Thoracic aorta (tissue), 2 donors: ENCODE measurements around the gene ZNF273. TPM values are rescaled to one million over a fixed set of nuclear protein-coding genes. Genes with fewer than 3 reads are reported as not detected.
"Not testable (repeated sequence)": the region's sequence is repeated elsewhere in the genome, so short reads cannot be mapped to it uniquely, and the experiment has no call there.

Experiments
- ATAC-seq: fragments of 150-250 bp; one replicate; pipeline ENCODE4 v1.8.0; 2017; ENCODE audit warnings: low read depth; ENCODE audit not compliant: insufficient number of reproducible peaks, low FRiP score
- DNase-seq: peaks from one replicate; pipeline ENCODE4 v3.0.0-alpha.2; 2020; ENCODE audit warnings: low spot score
- H3K27ac ChIP-seq, 2 donors: fragments of 200-600 bp; sonication (generic); 1 replicate in 1 of 2; 2 replicates in 1 of 2; pipeline ENCODE4 v1.5.1; 2016; ENCODE audit warnings: mild to moderate bottlenecking in 2 of 2, moderate library complexity in 2 of 2
- H3K27me3 ChIP-seq: fragments of 200-600 bp; sonication (generic); replicated peaks from 2 replicates; pipeline ENCODE4 v1.6.0; 2016; ENCODE audit warnings: mild to moderate bottlenecking; ENCODE audit not compliant: insufficient read depth
- H3K36me3 ChIP-seq: fragments of 200-600 bp; sonication (generic); one replicate; pipeline ENCODE4 v1.5.1; 2016
- H3K4me1 ChIP-seq, 2 donors: fragments of 200-600 bp; sonication (generic); 1 replicate in 1 of 2; 2 replicates in 1 of 2; pipeline versions ENCODE4 v1.5.1 to v1.6.0; 2016; ENCODE audit warnings: low read depth in 2 of 2, mild to moderate bottlenecking in 1 of 2; ENCODE audit not compliant: control insufficient read depth in 1 of 2
- H3K4me3 ChIP-seq: fragments of 200-600 bp; sonication (generic); 2 replicates; pipeline ENCODE4 v1.5.1; 2016; ENCODE audit warnings: mild to moderate bottlenecking
- H3K9me3 ChIP-seq: fragments of 200-600 bp; sonication (generic); 2 replicates; pipeline ENCODE4 v1.5.1; 2016
- CTCF ChIP-seq: fragments of 200-600 bp; sonication (generic); IDR thresholded peaks from one replicate; pipeline ENCODE4 v1.5.1; 2019; ENCODE audit warnings: antibody characterized with exemption
- total RNA-seq, 2 donors: library from RNA; depleted of rRNA; stranded (reverse); fragments of >200 nt; gene quantifications; one replicate each; pipeline versions ENCODE4 v1.1.0 to v1.2.3, GENCODE V29; 2016

ZNF273 gene
- total RNA-seq, 2 donors from 2014 or later, result 6.6 to 9.2 TPM

DNA sequence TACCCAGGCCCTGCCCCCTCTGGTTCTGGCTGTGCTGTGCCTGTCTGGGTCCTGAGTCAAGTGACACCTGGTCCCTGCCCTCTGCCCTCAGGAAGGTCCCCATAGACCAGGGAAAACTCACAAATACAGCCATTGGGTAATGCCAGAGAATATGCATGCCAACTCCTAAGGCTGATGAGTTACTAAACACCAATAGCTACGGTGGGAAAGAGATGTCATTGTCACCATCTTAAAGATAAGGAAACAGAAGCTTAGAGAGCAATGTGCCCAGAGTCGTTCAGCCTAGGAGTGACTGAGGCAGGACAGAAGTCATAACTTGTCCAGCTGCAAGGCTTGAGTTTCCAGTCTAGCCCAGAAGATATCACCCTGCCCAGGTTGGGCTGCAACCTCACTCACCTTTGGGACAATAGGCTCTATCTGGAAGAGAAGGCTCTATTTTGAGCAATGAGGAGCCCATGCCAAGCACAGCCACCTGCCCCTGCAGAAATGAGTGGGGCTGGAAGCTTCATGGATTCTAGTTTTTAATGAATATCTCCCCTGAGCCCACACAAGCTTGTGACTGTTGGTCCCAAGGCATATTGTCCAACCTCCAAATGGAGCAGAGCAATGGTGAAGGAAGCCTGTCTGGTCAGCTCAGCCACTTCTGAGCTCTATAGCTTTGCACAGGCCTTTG, 42.6 kb downstream of the ZNF273 start:
- no peak for TF ChIP-seq CTCF
- peaks cover 8 to 12% of the 10 kb centered on the region in 2 donors for H3K4me1 ChIP-seq
- H3K36me3 ChIP-seq, result no peaks in the 10 kb centered on the region
- H3K27ac ChIP-seq, result no peak overlapping the region
- no peak for ATAC-seq
- H3K4me3 ChIP-seq, result no peak overlapping the region
- no peaks in the 10 kb centered on the region for H3K9me3 ChIP-seq
- peaks cover 3% of the 10 kb centered on the region for H3K27me3 ChIP-seq
- DNase-seq, result no peak

DNA sequence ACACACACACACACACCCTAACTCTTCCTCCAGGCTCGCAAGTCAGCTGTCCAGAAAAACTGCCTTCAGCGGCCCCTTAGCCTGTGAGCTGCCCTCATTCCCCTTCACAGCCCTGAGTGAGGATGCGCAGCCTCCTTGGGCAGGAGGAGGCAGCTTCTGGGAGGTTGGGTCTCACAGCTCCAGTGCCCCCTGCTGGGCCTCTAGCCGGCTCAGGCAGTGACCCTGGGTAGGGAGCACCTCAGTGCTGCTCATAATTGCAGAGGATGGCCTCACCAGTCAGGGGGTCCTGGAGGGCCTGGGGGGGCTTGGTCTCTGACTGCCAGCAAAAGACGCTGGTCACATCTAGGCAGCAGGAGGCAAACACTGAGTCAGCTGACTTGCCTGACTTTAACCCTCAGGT, 43.7 kb downstream of the ZNF273 start:
- no peak for ATAC-seq
- peaks cover 3% of the 10 kb centered on the region for H3K27me3 ChIP-seq
- no peak overlapping the region for H3K27ac ChIP-seq
- peak overlapping the region; percentile 62 for H3K4me3 ChIP-seq
- DNase-seq, result no peak
- H3K4me1 ChIP-seq, result peaks cover 8 to 12% of the 10 kb centered on the region in 2 donors
- no peaks in the 10 kb centered on the region for H3K9me3 ChIP-seq
- no peaks in the 10 kb centered on the region for H3K36me3 ChIP-seq
- TF ChIP-seq CTCF, result no peak

GRCh38 chr7:64947252-64948000, 44.4 kb downstream of the ZNF273 start:
- ATAC-seq (no peak), DNase-seq (no peak)
- H3K27ac ChIP-seq, result no peak overlapping the region
- H3K4me1 ChIP-seq, result peaks cover 8 to 12% of the 10 kb centered on the region in 2 donors
- H3K9me3 ChIP-seq, result no peaks in the 10 kb centered on the region
- H3K36me3 ChIP-seq, result no peaks in the 10 kb centered on the region
- H3K27me3 ChIP-seq, result peaks cover 3% of the 10 kb centered on the region
- H3K4me3 ChIP-seq, result peak overlapping the region; percentile 62
- TF ChIP-seq CTCF, result no peak

GRCh38 chr7:64948774-64949173, 45.7 kb downstream of the ZNF273 start:
- H3K4me3 ChIP-seq, DNase-seq, H3K36me3 ChIP-seq, H3K9me3 ChIP-seq, H3K27ac ChIP-seq, ATAC-seq, H3K27me3 ChIP-seq: not testable (repeated sequence)
- peaks cover 8 to 12% of the 10 kb centered on the region in 2 donors for H3K4me1 ChIP-seq

GRCh38 chr7:64950673-64951072, 47.6 kb downstream of the ZNF273 start:
- H3K4me1 ChIP-seq, result peaks cover 8 to 12% of the 10 kb centered on the region in 2 donors
- not testable (repeated sequence) for H3K9me3 ChIP-seq, DNase-seq, H3K4me3 ChIP-seq, H3K27me3 ChIP-seq, H3K27ac ChIP-seq, ATAC-seq, H3K36me3 ChIP-seq

DNA sequence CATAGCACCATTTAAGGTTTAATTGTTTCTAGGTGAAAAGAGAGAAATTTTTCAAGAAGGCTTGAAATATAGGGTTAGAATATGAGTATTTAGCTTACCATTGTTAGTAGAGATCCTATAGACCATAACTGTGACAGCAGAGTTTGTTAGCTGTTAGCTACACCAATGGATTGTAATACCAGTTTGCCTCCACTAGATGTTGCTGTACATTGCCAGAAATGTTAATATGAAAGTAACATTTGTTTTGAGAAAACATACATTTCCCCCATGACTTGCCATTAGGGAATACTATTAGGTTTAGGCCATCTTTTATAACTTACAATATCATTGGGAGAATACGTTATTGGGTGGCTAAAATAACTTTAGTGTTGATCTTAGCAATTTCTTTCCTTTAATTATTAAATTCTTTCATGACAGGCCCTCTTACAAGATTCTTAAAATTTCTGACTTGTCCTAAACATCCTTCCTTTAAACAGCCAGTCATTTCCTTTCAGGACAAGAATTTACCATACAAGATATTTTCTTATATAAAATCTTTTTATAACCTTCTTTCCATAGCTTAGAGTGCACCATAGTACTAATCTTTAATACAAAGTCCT, 48.3 kb downstream of the ZNF273 start:
- no peaks in the 10 kb centered on the region for H3K36me3 ChIP-seq
- peaks cover 3% of the 10 kb centered on the region for H3K27me3 ChIP-seq
- DNase-seq (no peak), ATAC-seq (peak; percentile 65)
- no peaks in the 10 kb centered on the region for H3K9me3 ChIP-seq
- H3K27ac ChIP-seq, result no peak overlapping the region
- H3K4me1 ChIP-seq, result peaks cover 8 to 12% of the 10 kb centered on the region in 2 donors
- peak; percentile 83 for TF ChIP-seq CTCF
- no peak overlapping the region for H3K4me3 ChIP-seq
